HCT116 (cell line): Measurements from ENCODE around the gene CCDC88C. TPM values are rescaled to one million over a fixed set of nuclear protein-coding genes. Genes with fewer than 3 reads are reported as not detected.

Experiments
- ATAC-seq: fragments of 200-7000 bp; cut with Tn5 transposase; 2 replicates; pipeline ENCODE4 v1.9.1; 2020; ENCODE audit warnings: mild to moderate bottlenecking, moderate library complexity
- BruUV-seq: library from RNA; stranded (reverse); fragments of 400-500 nt; replicated peaks from 2 replicates; lab custom pipeline; 2021; lab: Mats Ljungman, UMichigan
- CTCF ChIA-PET: fragments of 300-600 bp; sonication (Branson Sonifier 250); formaldehyde crosslinking; loops from one replicate; lab custom pipeline; 2021; ENCODE audit warnings: antibody characterized with exemption; lab: Charles Lee
- POLR2A ChIA-PET: fragments of 300-600, 350-600 bp; sonication (Branson Sonifier 250); formaldehyde crosslinking; loops from one replicate; lab custom pipeline; 2021; ENCODE audit warnings: antibody characterized with exemption; lab: Charles Lee
- RAD21 ChIA-PET, 2 experiments: fragments of 300-600 bp; sonication (Branson Sonifier 250); formaldehyde crosslinking; loops; one replicate each; lab custom pipeline; 2023; ENCODE audit warnings: low total read pairs in 2 of 2; ENCODE audit not compliant: uncharacterized antibody in 2 of 2, unreplicated experiment in 2 of 2, low non-redundant PET in 1 of 2; lab: Charles Lee
- DNase-seq: peaks from one replicate; pipeline ENCODE4 v3.0.0-alpha.2; 2010; ENCODE audit warnings: low read depth, low spot score
- H2AFZ ChIP-seq: fragments of 200-600 bp; shearing (Covaris generic), sonication (generic); 2 replicates; pipeline ENCODE4 v1.6.1; 2017; ENCODE audit warnings: low read depth, mixed run types, mixed read lengths, antibody characterized with exemption, low read length; ENCODE audit not compliant: poor library complexity, severe bottlenecking
- H3K27ac ChIP-seq: 2 replicates; pipeline ENCODE4 v1.5.1; 2012; ENCODE audit warnings: low read depth, low read length
- H3K27me3 ChIP-seq: fragments of 200-600 bp; sonication (generic); 2 replicates; pipeline ENCODE4 v1.6.1; 2016; ENCODE audit warnings: mixed run types, low read length, mixed read lengths; ENCODE audit not compliant: insufficient read depth
- H3K36me3 ChIP-seq, 2 experiments: fragments of 200-500 bp in 1 of 2; fragments of 200-600 bp in 1 of 2; sonication (Bioruptor generic) in 1 of 2; sonication (generic) in 1 of 2; 2 replicates each; pipeline versions ENCODE4 v1.5.1 to v1.6.1; 2014 to 2016; ENCODE audit warnings: low read length in 2 of 2, inconsistent platforms in 1 of 2, mixed read lengths in 1 of 2, mixed run types in 1 of 2; ENCODE audit not compliant: insufficient read depth in 2 of 2, control insufficient read depth in 1 of 2
- H3K4me1 ChIP-seq, 2 experiments: fragments of 200-600 bp in 1 of 2; sonication (generic) in 1 of 2; 2 replicates each; pipeline versions ENCODE4 v1.5.1 to v1.6.1; 2012 to 2017; ENCODE audit warnings: low read length in 2 of 2, inconsistent platforms in 1 of 2, mild to moderate bottlenecking in 1 of 2, mixed read lengths in 1 of 2, mixed run types in 1 of 2, moderate library complexity in 1 of 2; ENCODE audit not compliant: insufficient read depth in 2 of 2, control insufficient read depth in 1 of 2
- H3K4me2 ChIP-seq: fragments of 200-600 bp; sonication (generic); 2 replicates; pipeline ENCODE4 v1.6.1; 2017; ENCODE audit warnings: mixed run types, low read length, mixed read lengths
- H3K4me3 ChIP-seq, 2 experiments: fragments of 200-600 bp in 1 of 2; sonication (generic) in 1 of 2; replicated peaks in 1 of 2; 2 replicates each; pipeline ENCODE4 v1.5.1; 2011 to 2016; ENCODE audit warnings: low read length in 2 of 2, control low read depth in 1 of 2, low read depth in 1 of 2, mild to moderate bottlenecking in 1 of 2, mixed read lengths in 1 of 2, mixed run types in 1 of 2
- H3K79me2 ChIP-seq: fragments of 200-600 bp; sonication (generic); 2 replicates; pipeline ENCODE4 v1.6.1; 2017; ENCODE audit warnings: mild to moderate bottlenecking, mixed run types, low read length, moderate library complexity, mixed read lengths; ENCODE audit not compliant: insufficient read depth
- H3K9ac ChIP-seq: fragments of 200-600 bp; sonication (generic); 2 replicates; pipeline ENCODE4 v1.6.1; 2016; ENCODE audit warnings: low read length, mixed read lengths
- H3K9me2 ChIP-seq: fragments of 200-600 bp; sonication (generic), shearing (Covaris generic); 2 replicates; pipeline ENCODE4 v1.6.1; 2017; ENCODE audit warnings: mixed run types, mild to moderate bottlenecking, moderate library complexity; ENCODE audit not compliant: insufficient read depth
- H3K9me3 ChIP-seq, 2 experiments: fragments of 200-500 bp in 1 of 2; fragments of 200-600 bp in 1 of 2; sonication (Bioruptor generic) in 1 of 2; sonication (generic) in 1 of 2; 2 replicates each; pipeline ENCODE4 v1.6.1; 2014 to 2017; ENCODE audit warnings: low read length in 2 of 2, mixed read lengths in 2 of 2, inconsistent platforms in 1 of 2, low read depth in 1 of 2, mild to moderate bottlenecking in 1 of 2, mixed run types in 1 of 2, moderate library complexity in 1 of 2; ENCODE audit not compliant: control insufficient read depth in 1 of 2, insufficient read depth in 1 of 2
- H4K20me1 ChIP-seq: fragments of 200-600 bp; sonication (generic), shearing (Covaris generic); 2 replicates; pipeline ENCODE4 v1.6.1; 2017; ENCODE audit warnings: mixed run types, mild to moderate bottlenecking, moderate library complexity; ENCODE audit not compliant: insufficient read depth
- CEBPB ChIP-seq: IDR thresholded peaks from 2 replicates; pipeline ENCODE4 v1.6.1; 2012; ENCODE audit warnings: low read depth
- EZH2 ChIP-seq: fragments of 200-600 bp; sonication (generic); IDR thresholded peaks from 2 replicates; pipeline ENCODE4 v1.6.1; 2017; ENCODE audit warnings: antibody characterized with exemption, mixed run types
- EZH2phosphoT487 ChIP-seq: fragments of 200-600 bp; IDR thresholded peaks from 2 replicates; pipeline ENCODE4 v1.6.1; 2018; ENCODE audit warnings: antibody characterized with exemption, borderline replicate concordance
- FOSL1 ChIP-seq: IDR thresholded peaks from 2 replicates; pipeline ENCODE4 v1.6.1; 2012; ENCODE audit warnings: low read depth
- JUND ChIP-seq: IDR thresholded peaks from 2 replicates; pipeline ENCODE4 v1.6.1; 2012
- RAD21 ChIP-seq: IDR thresholded peaks from 2 replicates; pipeline ENCODE4 v1.6.1; 2012; ENCODE audit warnings: low read depth, mild to moderate bottlenecking
- SIN3A ChIP-seq: IDR thresholded peaks from 2 replicates; pipeline ENCODE4 v1.6.1; 2012; ENCODE audit warnings: low read depth
- SRF ChIP-seq: IDR thresholded peaks from 2 replicates; pipeline ENCODE4 v1.6.1; 2012; ENCODE audit warnings: low read depth
- YY1 ChIP-seq: IDR thresholded peaks from 2 replicates; pipeline ENCODE4 v1.6.1; 2011; ENCODE audit warnings: low read length, low read depth, moderate library complexity, mild to moderate bottlenecking; ENCODE audit not compliant: insufficient replicate concordance; ENCODE audit errors: extremely low read depth
- ZFX ChIP-seq: fragments of 450-650 bp; IDR thresholded peaks from 2 replicates; pipeline ENCODE4 v1.6.1; 2017
- ZNF274 ChIP-seq: fragments of 200-500 bp; sonication (Bioruptor generic); IDR thresholded peaks from 2 replicates; pipeline ENCODE4 v1.6.1; 2014; ENCODE audit warnings: mild to moderate bottlenecking, low read depth, low read length, inconsistent platforms
- intact Hi-C: fragments of 100-400 bp; cut with micrococcal nuclease; formaldehyde crosslinking; loops from 2 replicates; pipeline ENCODE4 v1.10.0; 2022
- total RNA-seq: library from RNA; stranded (reverse); gene quantifications from one replicate; pipeline ENCODE4 v1.2.1, GENCODE V29; 2021; ENCODE audit not compliant: unreplicated experiment
- TF ChIP-seq, protein P1 (sequence below), 3 experiments: fragments of 200-600 bp in 1 of 3; sonication (generic) in 1 of 3; IDR thresholded peaks in 2 of 3; conservative IDR thresholded peaks in 1 of 3; 2 replicates each; pipeline ENCODE4 v1.5.1; 2012 to 2017; ENCODE audit warnings: low read depth in 2 of 3, low read length in 2 of 3, antibody characterized with exemption in 1 of 3, borderline replicate concordance in 1 of 3, control low read depth in 1 of 3, mild to moderate bottlenecking in 1 of 3, mixed read lengths in 1 of 3, mixed run types in 1 of 3, moderate library complexity in 1 of 3; ENCODE audit not compliant: insufficient read depth in 1 of 3
- TF ChIP-seq, protein P2 (sequence below): IDR thresholded peaks from 2 replicates; pipeline ENCODE4 v1.6.1; 2012

Gene CCDC88C
- total RNA-seq, 1 experiment from 2014 or later, result 20.8 TPM

DNA sequence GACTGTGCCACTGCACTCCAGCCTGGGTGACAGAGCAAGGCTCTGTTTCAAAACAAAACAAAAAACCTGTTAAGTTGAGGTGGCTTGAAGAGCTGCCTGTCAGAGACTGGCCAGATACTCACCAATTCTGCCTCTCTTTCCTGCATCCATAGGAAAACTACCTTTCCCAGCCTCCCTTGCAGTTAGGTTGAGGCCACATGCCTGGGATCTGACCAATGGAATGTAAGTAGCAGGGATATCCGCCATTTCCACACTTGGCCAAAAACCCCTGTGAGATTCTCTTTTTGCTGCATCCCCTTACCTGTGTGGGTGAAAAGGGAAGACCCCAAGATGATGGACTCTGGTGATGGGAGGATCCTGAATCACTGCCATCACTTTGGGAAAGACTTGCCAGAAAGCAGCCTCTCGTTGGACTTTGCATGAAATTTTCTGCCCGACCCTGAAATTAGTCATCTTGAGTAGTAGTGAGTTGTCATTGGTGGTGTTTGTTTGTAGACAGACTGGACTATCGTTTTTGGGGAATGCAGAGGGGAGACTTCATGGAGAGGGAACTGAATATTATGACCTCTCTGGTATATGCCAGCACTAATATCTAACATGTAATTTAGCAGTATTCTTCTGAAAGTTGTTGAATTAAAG is 187.1 kb downstream of the CCDC88C start:
- CTCF ChIA-PET, result no interaction called here
- Histone ChIP-seq H3K4me3 (no peak overlapping the region), H2AFZ (no peak overlapping the region), H3K27ac (no peak overlapping the region), H3K27me3 (no peaks in the 10 kb centered on the region), H3K4me2 (no peak overlapping the region), H3K9me2 (no peaks in the 10 kb centered on the region), H3K4me1 (no peaks in the 10 kb centered on the region), H3K36me3 (no peaks in the 10 kb centered on the region), H3K9ac (no peak overlapping the region), H3K79me2 (no peaks in the 10 kb centered on the region), H4K20me1 (no peaks in the 10 kb centered on the region), H3K9me3 (no peaks in the 10 kb centered on the region)
- no peak for DNase-seq
- BruUV-seq, result no TSS peak
- RAD21 ChIA-PET, result no interaction called here
- POLR2A ChIA-PET, result no interaction called here
- peak; percentile 60; the same call in 1 of the 2 replicates for ATAC-seq
- intact Hi-C loops, result no loop called here
- TF ChIP-seq, protein P1, sequence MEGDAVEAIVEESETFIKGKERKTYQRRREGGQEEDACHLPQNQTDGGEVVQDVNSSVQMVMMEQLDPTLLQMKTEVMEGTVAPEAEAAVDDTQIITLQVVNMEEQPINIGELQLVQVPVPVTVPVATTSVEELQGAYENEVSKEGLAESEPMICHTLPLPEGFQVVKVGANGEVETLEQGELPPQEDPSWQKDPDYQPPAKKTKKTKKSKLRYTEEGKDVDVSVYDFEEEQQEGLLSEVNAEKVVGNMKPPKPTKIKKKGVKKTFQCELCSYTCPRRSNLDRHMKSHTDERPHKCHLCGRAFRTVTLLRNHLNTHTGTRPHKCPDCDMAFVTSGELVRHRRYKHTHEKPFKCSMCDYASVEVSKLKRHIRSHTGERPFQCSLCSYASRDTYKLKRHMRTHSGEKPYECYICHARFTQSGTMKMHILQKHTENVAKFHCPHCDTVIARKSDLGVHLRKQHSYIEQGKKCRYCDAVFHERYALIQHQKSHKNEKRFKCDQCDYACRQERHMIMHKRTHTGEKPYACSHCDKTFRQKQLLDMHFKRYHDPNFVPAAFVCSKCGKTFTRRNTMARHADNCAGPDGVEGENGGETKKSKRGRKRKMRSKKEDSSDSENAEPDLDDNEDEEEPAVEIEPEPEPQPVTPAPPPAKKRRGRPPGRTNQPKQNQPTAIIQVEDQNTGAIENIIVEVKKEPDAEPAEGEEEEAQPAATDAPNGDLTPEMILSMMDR (IDR thresholded peaks at IDR 0.05 in 2 of 3, conservative IDR thresholded peaks at IDR 0.05 in 1 of 3; ENCODE audit: borderline replicate concordance in 1 of 3, insufficient read depth in 1 of 3, low read depth in 2 of 3, low read length in 2 of 3), result no peak
- TF ChIP-seq ZNF274 (no peak), SIN3A (no peak), RAD21 (no peak)

GRCh38 chr14:91229743-91230200 is 187.8 kb downstream of the CCDC88C start:
- DNase-seq, result no peak
- Histone ChIP-seq H3K4me2 (no peak overlapping the region), H4K20me1 (no peaks in the 10 kb centered on the region), H3K4me3 (no peak overlapping the region), H3K9me2 (no peaks in the 10 kb centered on the region), H3K27me3 (no peaks in the 10 kb centered on the region), H2AFZ (no peak overlapping the region), H3K79me2 (no peaks in the 10 kb centered on the region), H3K9me3 (no peaks in the 10 kb centered on the region), H3K36me3 (no peaks in the 10 kb centered on the region), H3K9ac (no peak overlapping the region), H3K4me1 (no peaks in the 10 kb centered on the region), H3K27ac (no peak overlapping the region)
- intact Hi-C loops, result no loop called here
- CTCF ChIA-PET, result no interaction called here
- ATAC-seq, result no peak
- no peak for TF ChIP-seq FOSL1
- TF ChIP-seq, protein P1 (IDR thresholded peaks at IDR 0.05 in 2 of 3, conservative IDR thresholded peaks at IDR 0.05 in 1 of 3; ENCODE audit: borderline replicate concordance in 1 of 3, insufficient read depth in 1 of 3, low read depth in 2 of 3, low read length in 2 of 3), result no peak
- no peak for TF ChIP-seq SRF
- TF ChIP-seq YY1, result no peak
- no peak for TF ChIP-seq SIN3A
- no peak for TF ChIP-seq JUND
- TF ChIP-seq, protein P2, sequence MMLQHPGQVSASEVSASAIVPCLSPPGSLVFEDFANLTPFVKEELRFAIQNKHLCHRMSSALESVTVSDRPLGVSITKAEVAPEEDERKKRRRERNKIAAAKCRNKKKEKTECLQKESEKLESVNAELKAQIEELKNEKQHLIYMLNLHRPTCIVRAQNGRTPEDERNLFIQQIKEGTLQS, result no peak
- no peak for TF ChIP-seq EZH2phosphoT487
- TF ChIP-seq EZH2, result no peak
- no peak for TF ChIP-seq ZFX
- TF ChIP-seq CEBPB, result no peak
- TF ChIP-seq RAD21, result no peak
- RAD21 ChIA-PET, result no interaction called here
- no TSS peak for BruUV-seq
- POLR2A ChIA-PET, result no interaction called here
